Measurements from ENCODE around the gene PSMD13. TPM values are rescaled to one million over a fixed set of nuclear protein-coding genes. Genes with fewer than 3 reads are reported as not detected.

PSMD13 gene
- total RNA-seq, 1 experiment from 2014 or later: 179 TPM

DNA sequence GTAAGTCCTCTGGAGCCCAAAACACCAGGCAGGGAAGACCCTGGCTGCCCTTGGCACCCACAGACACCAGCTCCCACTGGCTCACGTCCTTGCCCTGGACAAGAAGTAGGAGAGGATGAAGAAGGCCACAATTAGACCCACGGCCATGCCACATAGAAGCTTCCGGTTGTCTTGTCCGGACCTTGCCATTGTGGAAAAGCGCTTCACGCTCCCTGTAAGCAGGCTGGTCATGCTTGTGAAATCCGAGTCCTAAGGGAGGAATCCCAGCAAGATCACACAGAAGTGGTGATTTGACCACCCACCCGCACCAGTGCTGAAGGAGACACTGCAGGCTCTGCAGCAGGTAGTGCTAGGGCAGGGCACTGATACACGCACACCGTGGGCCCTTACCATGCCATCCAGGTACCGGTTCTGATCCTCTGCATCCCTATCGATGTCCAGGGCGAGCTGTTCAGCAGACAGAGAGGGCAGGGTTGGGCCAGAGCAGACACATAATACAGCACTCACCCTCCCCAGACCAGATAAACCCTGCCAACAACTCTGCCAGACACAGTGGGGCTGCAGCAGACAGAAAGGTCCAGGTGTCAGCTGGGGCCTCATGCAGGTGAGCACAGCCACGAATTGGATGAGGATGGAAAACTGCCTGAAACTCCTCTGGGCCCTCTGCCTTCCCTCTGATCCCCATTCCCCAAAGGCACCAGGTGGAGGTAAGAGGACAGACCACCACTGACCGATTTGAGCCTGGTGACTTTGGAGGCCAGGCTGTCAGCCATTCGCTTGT lies 31.4 kb upstream of the PSMD13 start:
- Histone ChIP-seq H3K4me1 (ENCODE audit: control insufficient read depth in 1 of 2, insufficient read depth in 2 of 2, low read length in 2 of 2) (peaks cover 16 to 23% of the 10 kb centered on the region in 2 experiments), H3K27ac (ENCODE audit: low read depth, low read length) (no peak overlapping the region; the same call in 1 of the 2 replicates), H3K4me2 (ENCODE audit: low read length) (peak overlapping the region; percentile 91), H4K20me1 (ENCODE audit: insufficient read depth) (no peaks in the 10 kb centered on the region), H3K9ac (ENCODE audit: low read length) (no peak overlapping the region), H3K9me3 (ENCODE audit: control insufficient read depth in 1 of 2, insufficient read depth in 1 of 2, low read depth in 1 of 2, low read length in 2 of 2) (no peaks in the 10 kb centered on the region), H3K27me3 (ENCODE audit: insufficient read depth, low read length) (no peaks in the 10 kb centered on the region), H3K79me2 (ENCODE audit: insufficient read depth, low read length) (peaks cover 51% of the 10 kb centered on the region), H3K4me3 (replicated peaks in 1 of 2; ENCODE audit: low read depth in 1 of 2, low read length in 2 of 2) (peak overlapping the region; percentile 76 to 99), H3K9me2 (ENCODE audit: insufficient read depth) (no peaks in the 10 kb centered on the region), H3K36me3 (ENCODE audit: control insufficient read depth in 1 of 2, insufficient read depth in 2 of 2, low read length in 2 of 2) (peaks cover 14 to 32% of the 10 kb centered on the region in 2 experiments; a peak in 3 of 4 replicates), H2AFZ (ENCODE audit: low read depth, low read length, poor library complexity, severe bottlenecking) (no peak overlapping the region)
- CTCF ChIA-PET: no interaction called here
- POLR2A ChIA-PET: no interaction called here
- ATAC-seq (no peak), DNase-seq (ENCODE audit: low read depth, low spot score) (no peak)
- intact Hi-C loops (cut with micrococcal nuclease): no loop called here
- no peak for TF ChIP-seq CEBPB (IDR thresholded peaks at IDR 0.05; ENCODE audit: low read depth)
- no peak for TF ChIP-seq POLR2A (IDR thresholded peaks at IDR 0.05; ENCODE audit: borderline replicate concordance, extremely low read depth, insufficient read depth, insufficient read length)
- no peak for TF ChIP-seq ATF3 (IDR thresholded peaks at IDR 0.05)
- TF ChIP-seq SP1 (IDR thresholded peaks at IDR 0.05; ENCODE audit: low read depth): no peak
- no peak for TF ChIP-seq POLR2AphosphoS5 (IDR thresholded peaks at IDR 0.05; ENCODE audit: low read depth, low read length)
- no peak for TF ChIP-seq JUND (IDR thresholded peaks at IDR 0.05)
- no peak for TF ChIP-seq EZH2 (IDR thresholded peaks at IDR 0.05)
- TF ChIP-seq EGR1 (IDR thresholded peaks at IDR 0.05; ENCODE audit: low read depth): no peak
- TF ChIP-seq RAD21 (IDR thresholded peaks at IDR 0.05; ENCODE audit: low read depth): no peak
- BruUV-seq (replicated peaks): TSS peak; percentile 33
- RAD21 ChIA-PET (ENCODE audit: low non-redundant PET in 1 of 2, low total read pairs in 2 of 2, uncharacterized antibody in 2 of 2, unreplicated experiment in 2 of 2): no interaction called here

- H3K79me2 ChIP-seq (ENCODE audit: insufficient read depth, low read length): peaks cover 57% of the 10 kb centered on the region
- H3K4me3 ChIP-seq (replicated peaks in 1 of 2; ENCODE audit: low read depth in 1 of 2, low read length in 2 of 2): peak overlapping the region; percentile 76 to 99
- no peaks in the 10 kb centered on the region for H3K27me3 ChIP-seq (ENCODE audit: insufficient read depth, low read length)
- POLR2A ChIA-PET: no interaction called here
- H2AFZ ChIP-seq (ENCODE audit: low read depth, low read length, poor library complexity, severe bottlenecking): no peak overlapping the region
- no TSS peak for BruUV-seq (replicated peaks)
- H3K36me3 ChIP-seq (ENCODE audit: control insufficient read depth in 1 of 2, insufficient read depth in 2 of 2, low read length in 2 of 2): peaks cover 18 to 38% of the 10 kb centered on the region in 2 experiments; a peak in 3 of 4 replicates
- RAD21 ChIA-PET (ENCODE audit: low non-redundant PET in 1 of 2, low total read pairs in 2 of 2, uncharacterized antibody in 2 of 2, unreplicated experiment in 2 of 2): no interaction called here
- peaks cover 16 to 24% of the 10 kb centered on the region in 2 experiments for H3K4me1 ChIP-seq (ENCODE audit: control insufficient read depth in 1 of 2, insufficient read depth in 2 of 2, low read length in 2 of 2)
- H3K9me2 ChIP-seq (ENCODE audit: insufficient read depth): no peaks in the 10 kb centered on the region
- H3K9me3 ChIP-seq (ENCODE audit: control insufficient read depth in 1 of 2, insufficient read depth in 1 of 2, low read depth in 1 of 2, low read length in 2 of 2): no peaks in the 10 kb centered on the region
- H3K9ac ChIP-seq (ENCODE audit: low read length): peak overlapping the region; percentile 89
- intact Hi-C loops (cut with micrococcal nuclease): no loop called here
- CTCF ChIA-PET: no interaction called here
- ATAC-seq: no peak
- peak overlapping the region; percentile 91 for H3K4me2 ChIP-seq (ENCODE audit: low read length)
- no peak for DNase-seq (ENCODE audit: low read depth, low spot score)
- H3K27ac ChIP-seq (ENCODE audit: low read depth, low read length): peak overlapping the region; percentile 94
- H4K20me1 ChIP-seq (ENCODE audit: insufficient read depth): no peaks in the 10 kb centered on the region
- TF ChIP-seq RAD21 (IDR thresholded peaks at IDR 0.05; ENCODE audit: low read depth): no peak
- no peak for TF ChIP-seq EZH2 (IDR thresholded peaks at IDR 0.05)
- TF ChIP-seq ZNF274 (IDR thresholded peaks at IDR 0.05; ENCODE audit: low read depth, low read length): no peak
- no peak for TF ChIP-seq SP1 (IDR thresholded peaks at IDR 0.05; ENCODE audit: low read depth)
- TF ChIP-seq TCF7L2 (IDR thresholded peaks at IDR 0.05; ENCODE audit: borderline replicate concordance, extremely low read depth, insufficient read depth, insufficient read length): no peak
- no peak for TF ChIP-seq ATF3 (IDR thresholded peaks at IDR 0.05)
- no peak for TF ChIP-seq EGR1 (IDR thresholded peaks at IDR 0.05; ENCODE audit: low read depth)
- no peak for TF ChIP-seq ZFX (IDR thresholded peaks at IDR 0.05)
- TF ChIP-seq SRF (IDR thresholded peaks at IDR 0.05; ENCODE audit: low read depth): no peak
- TF ChIP-seq MAX (IDR thresholded peaks at IDR 0.05): no peak
- TF ChIP-seq EZH2phosphoT487 (IDR thresholded peaks at IDR 0.05; ENCODE audit: borderline replicate concordance): no peak
- no peak for TF ChIP-seq CEBPB (IDR thresholded peaks at IDR 0.05; ENCODE audit: low read depth)
- no peak for TF ChIP-seq CBX3 (IDR thresholded peaks at IDR 0.05; ENCODE audit: low read depth)
- no peak for TF ChIP-seq POLR2A (IDR thresholded peaks at IDR 0.05; ENCODE audit: borderline replicate concordance, extremely low read depth, insufficient read depth, insufficient read length)
Observed at GRCh38 chr11:206002-206384, 30.8 kb upstream of the PSMD13 start.

All from HCT116 (cell line).